ENCODE measurements around the gene VAMP5. TPM values are rescaled to one million over a fixed set of nuclear protein-coding genes. Genes with fewer than 3 reads are reported as not detected.

Gene VAMP5
- total RNA-seq, 1 experiment from 2014 or later, result 0.59 TPM

DNA sequence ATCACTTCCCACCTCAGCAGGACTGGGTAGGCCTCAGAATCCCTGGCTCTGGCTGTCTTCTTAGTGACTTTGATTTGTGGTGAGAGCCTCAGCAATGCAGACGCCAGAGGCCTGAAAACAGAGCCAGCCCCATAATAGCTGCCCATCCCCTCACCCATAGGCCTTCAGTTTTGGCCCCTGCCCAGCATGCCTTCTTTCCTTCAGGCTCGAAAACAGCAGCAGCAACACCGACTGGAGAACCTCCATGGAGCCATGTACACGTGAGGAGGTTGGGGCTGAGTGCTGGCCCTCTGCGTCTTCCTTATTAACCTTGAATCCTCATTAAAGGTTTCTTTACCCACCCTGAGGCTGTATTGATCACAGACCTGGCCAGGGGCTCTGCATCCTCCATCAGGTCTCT is 13.0 kb downstream of the VAMP5 start:
- Histone ChIP-seq H4K91ac (ENCODE audit: insufficient read length, low read depth, low read length) (no peak overlapping the region), H3K9me3 (ENCODE audit: control insufficient read depth, low read depth, low read length) (no peaks in the 10 kb centered on the region), H2BK5ac (ENCODE audit: insufficient read length, low read length) (no peak overlapping the region), H3K4me2 (ENCODE audit: insufficient read depth, insufficient read length, low read length) (no peak overlapping the region), H4K20me1 (ENCODE audit: control insufficient read depth, insufficient read depth, insufficient read length) (no peaks in the 10 kb centered on the region), H3K27me3 (ENCODE audit: insufficient read depth, low read length) (no peaks in the 10 kb centered on the region), H2BK15ac (ENCODE audit: low read depth, low read length) (no peak overlapping the region), H3K14ac (ENCODE audit: insufficient read depth, low read length) (no peak overlapping the region), H3K56ac (ENCODE audit: insufficient read length, low read depth, low read length) (no peak overlapping the region), H3K23ac (ENCODE audit: insufficient read length, low read depth, low read length) (no peak overlapping the region), H3K79me2 (ENCODE audit: insufficient read depth, low read length) (no peaks in the 10 kb centered on the region), H3K27ac (ENCODE audit: insufficient read length, low read depth, low read length) (no peak overlapping the region), H3K4ac (ENCODE audit: low read depth, low read length) (no peak overlapping the region), H2BK20ac (ENCODE audit: low read depth, low read length, poor library complexity, severe bottlenecking) (no peak overlapping the region), H3K23me2 (ENCODE audit: insufficient read length, low read depth, low read length, poor library complexity, severe bottlenecking) (peaks cover 9% of the 10 kb centered on the region), H2BK12ac (ENCODE audit: insufficient read length, low read depth, low read length) (no peak overlapping the region), H3K4me1 (ENCODE audit: insufficient read depth, low read length) (no peaks in the 10 kb centered on the region), H3K79me1 (ENCODE audit: insufficient read depth, low read depth, low read length, poor library complexity, severe bottlenecking) (no peaks in the 10 kb centered on the region), H2AFZ (ENCODE audit: low read length) (no peak overlapping the region), H3T11ph (ENCODE audit: low read length) (no peak overlapping the region), H4K5ac (ENCODE audit: insufficient read length, low read depth, low read length) (no peak overlapping the region), H2BK120ac (ENCODE audit: low read depth, low read length, poor library complexity, severe bottlenecking) (no peak overlapping the region), H2AK5ac (ENCODE audit: insufficient read length, low read length) (no peak overlapping the region), H3K18ac (ENCODE audit: insufficient read length, low read depth, low read length) (no peak overlapping the region), H3K9ac (ENCODE audit: extremely low read depth, insufficient read length, low read length) (no peak overlapping the region), H4K8ac (replicated peaks; ENCODE audit: insufficient read length, low read depth, low read length) (no peak overlapping the region)
- no CpG with 5 or more reads among the region's 5 CpGs for WGBS (ENCODE audit: extremely low coverage, insufficient read length, low lambda C conversion rate)
- Mint-ChIP-seq H3K27ac (no peak overlapping the region), H3K4me1 (peaks cover 22% of the 10 kb centered on the region in 2 experiments), H3K36me3 (ENCODE audit: insufficient read depth in 1 of 3, low read depth in 3 of 3) (peaks cover 0 to 24% (median 21%) of the 10 kb centered on the region in 3 experiments; a peak in 5 of 7 replicates), H3K27me3 (ENCODE audit: low read depth) (peaks cover 3% of the 10 kb centered on the region), H3K9me3 (no peaks in the 10 kb centered on the region), H3K4me3 (peak overlapping the region; percentile 99; a peak in 3 of 5 replicates)
- no peak for DNase-seq
- TF ChIP-seq, protein P1, sequence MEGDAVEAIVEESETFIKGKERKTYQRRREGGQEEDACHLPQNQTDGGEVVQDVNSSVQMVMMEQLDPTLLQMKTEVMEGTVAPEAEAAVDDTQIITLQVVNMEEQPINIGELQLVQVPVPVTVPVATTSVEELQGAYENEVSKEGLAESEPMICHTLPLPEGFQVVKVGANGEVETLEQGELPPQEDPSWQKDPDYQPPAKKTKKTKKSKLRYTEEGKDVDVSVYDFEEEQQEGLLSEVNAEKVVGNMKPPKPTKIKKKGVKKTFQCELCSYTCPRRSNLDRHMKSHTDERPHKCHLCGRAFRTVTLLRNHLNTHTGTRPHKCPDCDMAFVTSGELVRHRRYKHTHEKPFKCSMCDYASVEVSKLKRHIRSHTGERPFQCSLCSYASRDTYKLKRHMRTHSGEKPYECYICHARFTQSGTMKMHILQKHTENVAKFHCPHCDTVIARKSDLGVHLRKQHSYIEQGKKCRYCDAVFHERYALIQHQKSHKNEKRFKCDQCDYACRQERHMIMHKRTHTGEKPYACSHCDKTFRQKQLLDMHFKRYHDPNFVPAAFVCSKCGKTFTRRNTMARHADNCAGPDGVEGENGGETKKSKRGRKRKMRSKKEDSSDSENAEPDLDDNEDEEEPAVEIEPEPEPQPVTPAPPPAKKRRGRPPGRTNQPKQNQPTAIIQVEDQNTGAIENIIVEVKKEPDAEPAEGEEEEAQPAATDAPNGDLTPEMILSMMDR (conservative IDR thresholded peaks at IDR 0.05), result no peak

Data from H9 (cell line).